Ovary (tissue), 9 donors: Measurements from ENCODE around the gene ADARB2. TPM values are rescaled to one million over a fixed set of nuclear protein-coding genes. Genes with fewer than 3 reads are reported as not detected.
"Not testable (repeated sequence)": the region's sequence is repeated elsewhere in the genome, so short reads cannot be mapped to it uniquely, and the experiment has no call there.

Experiments used
- DNase-seq, 5 donors: peaks; one replicate each; pipeline ENCODE4 v3.0.0-alpha.2; 2019 to 2020
- H3K27ac ChIP-seq, 2 donors: fragments of 200-600 bp; one replicate each; pipeline versions ENCODE4 v1.5.1 to v1.8.0; 2019 to 2022
- H3K27me3 ChIP-seq: fragments of 200-600 bp; one replicate; pipeline ENCODE4 v1.8.0; 2022
- H3K36me3 ChIP-seq: fragments of 200-600 bp; sonication (generic); one replicate; pipeline ENCODE4 v1.5.1; 2019
- H3K4me1 ChIP-seq: one replicate; pipeline ENCODE4 v1.8.1; 2013; ENCODE audit warnings: mild to moderate bottlenecking, moderate library complexity; ENCODE audit not compliant: insufficient read depth
- H3K4me3 ChIP-seq: fragments of 200-600 bp; sonication (generic); one replicate; pipeline ENCODE4 v1.5.1; 2017
- H3K9me3 ChIP-seq, 2 donors: fragments of 200-600 bp in 1 of 2; sonication (generic) in 1 of 2; one replicate each; pipeline versions ENCODE4 v1.5.1 to v1.8.1; 2013 to 2019; ENCODE audit warnings: mild to moderate bottlenecking in 1 of 2, moderate library complexity in 1 of 2
- CTCF ChIP-seq, 3 donors: fragments of 450-650 bp in 2 of 3; fragments of 200-600 bp in 1 of 3; IDR thresholded peaks; one replicate each; pipeline versions ENCODE4 v1.5.1 to v1.8.0; 2016 to 2022; ENCODE audit warnings: antibody characterized with exemption in 3 of 3, mild to moderate bottlenecking in 1 of 3
- EP300 ChIP-seq: sonication (generic); formaldehyde crosslinking; IDR thresholded peaks from one replicate; pipeline ENCODE4 v1.6.1; 2017; ENCODE audit warnings: antibody characterized with exemption
- POLR2A ChIP-seq: fragments of 450-650 bp; IDR thresholded peaks from one replicate; pipeline ENCODE4 v1.6.1; 2017; ENCODE audit warnings: antibody characterized with exemption, mild to moderate bottlenecking, moderate library complexity
- WGBS, 3 donors: extraction: QIAGEN DNeasy Blood & Tissue Kit in 1 of 3; methylation state at CpG; one replicate each; pipeline versions ENCODE4 v1.1.5 to v1.1.7; 2013 to 2017; 5-methylcytosine and 5-hydroxymethylcytosine counted together
- intact Hi-C, 4 donors: fragments of 100-400 bp; cut with DNase I; formaldehyde crosslinking; loops; one replicate each; pipeline versions ENCODE4 v1.11.0 to v1.15.1; 2022 to 2023
- polyA plus RNA-seq, 2 donors: library from polyadenylated mRNA; stranded (reverse); fragments of 200-250 nt in 1 of 2; fragments of 350-450 nt in 1 of 2; fragmentation: Illumina TruSeq in 1 of 2; extraction: RNeasy Lipid Tissue Mini Kit (QIAGEN cat#74804) in 1 of 2; gene quantifications; one replicate each; pipeline ENCODE4 v1.2.3, GENCODE V29; 2013 to 2014
- total RNA-seq, 7 donors: library from RNA; depleted of rRNA in 2 of 7; stranded (reverse); fragments of >200 nt in 2 of 7; fragmentation: NEBNext Ultra II Directional in 3 of 7; extraction: Animal tissue kit (Norgen Biotek cat#: 25700) in 3 of 7; gene quantifications; one replicate each; pipeline versions ENCODE4 v1.1.0 to v1.2.4, GENCODE V29; 2016 to 2023
- donor health status: DM: no; HTN: no; CAD: no; lungs with moderate emphysema.
- donor health status: DM: no; HTN: no; CAD: no.
- donor health status: Bipolar disorder and iron deficiency.
- donor health status: DM: yes; HTN: yes; CAD: no.
- donor health status: DM: no; HTN: no; CAD: no.
- donor health status: DM: yes; HTN: yes; CAD: no.

ADARB2 gene
- total and polyA plus RNA-seq, 9 donors = 0.12 to 2.0 (median 0.36) TPM; not detected in 2

DNA sequence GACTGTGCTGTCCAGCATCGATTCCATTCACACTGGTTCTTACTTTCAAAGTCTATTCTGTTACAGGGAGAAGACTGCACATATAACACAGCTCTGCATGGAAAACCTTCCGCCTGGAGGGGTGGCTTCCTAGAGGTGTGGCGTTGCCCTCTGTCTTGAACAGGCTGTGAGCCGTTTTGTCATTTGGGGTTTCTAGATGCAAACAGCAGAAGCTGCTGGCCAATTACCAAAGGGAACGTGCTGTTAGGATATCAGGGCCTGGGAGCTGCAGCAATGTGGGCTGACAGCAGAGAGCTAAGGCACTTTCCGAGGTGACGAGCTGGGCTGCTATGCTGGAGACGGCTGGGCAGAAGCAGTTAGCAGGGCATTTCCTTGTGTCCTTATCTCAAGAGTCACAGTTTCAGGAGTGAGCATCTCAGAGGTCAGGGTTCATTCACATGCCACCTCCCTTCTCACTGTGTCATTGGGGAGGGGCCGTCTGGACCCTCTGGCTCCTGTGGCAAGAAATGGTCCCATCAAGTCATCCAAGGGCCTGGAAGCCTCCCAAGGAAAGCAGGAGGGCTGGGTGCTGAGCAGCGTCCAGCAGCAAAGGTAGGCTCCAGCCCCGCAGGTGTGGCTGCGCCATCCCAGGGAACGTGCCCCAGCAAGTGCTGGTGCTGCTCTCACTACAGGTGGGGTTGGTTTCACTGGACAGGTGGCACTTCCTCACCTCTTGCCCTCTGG, 574.7 kb downstream of the ADARB2 start:
- no peak overlapping the region for H3K4me3 ChIP-seq
- no peaks in the 10 kb centered on the region for H3K36me3 ChIP-seq
- H3K27ac ChIP-seq = no peak overlapping the region
- no peaks in the 10 kb centered on the region for H3K4me1 ChIP-seq
- TF ChIP-seq POLR2A (no peak), CTCF (IDR thresholded peaks at IDR 0.05) (no peak), EP300 (no peak)
- H3K27me3 ChIP-seq = no peaks in the 10 kb centered on the region
- intact Hi-C loops = no loop called here
- DNase-seq = no peak
- H3K9me3 ChIP-seq = no peaks in the 10 kb centered on the region
- WGBS, 3 donors = 75 to 79% (median 76%) methylated on average over 13 of the region's 13 CpGs

- not testable (repeated sequence) for DNase-seq
- 68 to 73% (median 69%) methylated on average over 5 of the region's 5 CpGs for WGBS, 3 donors
Measured at GRCh38 chr10:1161315-1161673, 576.0 kb downstream of the ADARB2 start.

DNA sequence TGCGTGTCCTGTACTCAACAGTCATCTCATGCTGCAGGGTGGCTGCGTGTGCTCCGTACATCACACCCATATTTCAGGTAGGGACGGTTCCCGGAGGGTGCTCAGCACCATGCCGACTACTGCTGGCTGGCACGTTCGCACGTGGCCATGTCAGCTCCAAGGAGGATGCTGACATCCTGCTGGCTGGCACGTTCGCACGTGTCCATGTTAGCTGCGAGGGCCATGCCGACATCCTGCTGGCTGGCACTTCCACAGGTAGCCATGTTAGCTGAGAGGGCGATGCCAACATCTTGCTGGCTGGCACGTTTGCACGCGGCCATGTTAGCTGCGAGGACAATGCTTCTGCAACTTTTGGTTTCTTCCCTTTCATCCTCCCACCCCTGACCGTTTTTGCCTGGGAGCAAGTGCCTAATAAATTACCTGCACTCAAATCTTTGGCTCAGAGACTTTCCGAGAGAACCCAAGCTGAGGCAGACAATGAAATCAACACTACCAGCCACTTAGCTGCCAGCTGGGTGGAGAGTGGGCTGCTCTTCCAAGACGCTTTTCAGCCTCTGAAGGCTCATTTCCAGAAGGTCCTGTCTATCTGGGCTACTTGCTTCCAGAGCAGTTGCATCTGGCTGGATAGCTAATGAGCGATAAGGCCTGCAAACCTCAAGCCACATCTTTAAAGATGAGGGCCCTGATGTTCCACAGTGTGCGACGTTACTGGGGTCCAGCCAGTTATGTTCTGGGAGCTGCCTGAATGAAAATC, 576.6 kb downstream of the ADARB2 start:
- no peak overlapping the region for H3K27ac ChIP-seq
- no peaks in the 10 kb centered on the region for H3K4me1 ChIP-seq
- TF ChIP-seq POLR2A (no peak), CTCF (IDR thresholded peaks at IDR 0.05) (no peak), EP300 (no peak)
- no peaks in the 10 kb centered on the region for H3K27me3 ChIP-seq
- H3K36me3 ChIP-seq = no peaks in the 10 kb centered on the region
- DNase-seq = no peak
- no peak overlapping the region for H3K4me3 ChIP-seq
- intact Hi-C loops = no loop called here
- no peaks in the 10 kb centered on the region for H3K9me3 ChIP-seq
- 82 to 85% (median 84%) methylated on average over 25 of the region's 25 CpGs for WGBS, 3 donors

More at GRCh38 chr10:1161315-1161673, 576.0 kb downstream of the ADARB2 start:
- H3K4me3 ChIP-seq, intact Hi-C loops, H3K9me3 ChIP-seq, H3K27ac ChIP-seq, H3K36me3 ChIP-seq, H3K27me3 ChIP-seq, H3K4me1 ChIP-seq: not testable (repeated sequence)

GRCh38 chr10:1159131-1160061, 577.9 kb downstream of the ADARB2 start:
- TF ChIP-seq POLR2A (no peak), CTCF (IDR thresholded peaks at IDR 0.05) (no peak), EP300 (no peak)
- 81 to 86% (median 84%) methylated on average over 59 of the region's 59 CpGs for WGBS, 3 donors
- no peaks in the 10 kb centered on the region for H3K9me3 ChIP-seq
- H3K27ac ChIP-seq = no peak overlapping the region
- intact Hi-C loops = no loop called here
- no peak overlapping the region for H3K4me3 ChIP-seq
- H3K4me1 ChIP-seq = peaks cover 4% of the 10 kb centered on the region
- no peaks in the 10 kb centered on the region for H3K27me3 ChIP-seq
- H3K36me3 ChIP-seq = no peaks in the 10 kb centered on the region
- peak in 1 of 5 donors; percentile 63 for DNase-seq

- intact Hi-C loops, H3K4me3 ChIP-seq, H3K9me3 ChIP-seq, H3K36me3 ChIP-seq, H3K27ac ChIP-seq, DNase-seq, H3K4me1 ChIP-seq, H3K27me3 ChIP-seq: not testable (repeated sequence)
- 92 to 96% (median 95%) methylated on average over 10 of the region's 10 CpGs for WGBS, 3 donors
Measured at GRCh38 chr10:1158536-1158935, 578.8 kb downstream of the ADARB2 start.
